Measurements from ENCODE around the gene PCNX2. TPM values are rescaled to one million over a fixed set of nuclear protein-coding genes. Genes with fewer than 3 reads are reported as not detected.

The PCNX2 gene
- total RNA-seq, 1 experiment from 2014 or later = 15.3 TPM

GRCh38 chr1:233326319-233326718, 30.8 kb upstream of the PCNX2 start:
- H3K36me3 ChIP-seq (ENCODE audit: control insufficient read depth in 1 of 2, insufficient read depth in 2 of 2, low read length in 2 of 2) = no peaks in the 10 kb centered on the region
- no peak overlapping the region for H3K27ac ChIP-seq (ENCODE audit: low read depth, low read length)
- no peaks in the 10 kb centered on the region for H3K9me2 ChIP-seq (ENCODE audit: insufficient read depth)
- CTCF ChIA-PET = no interaction called here
- intact Hi-C loops (cut with micrococcal nuclease) = no loop called here
- H3K4me1 ChIP-seq (ENCODE audit: control insufficient read depth in 1 of 2, insufficient read depth in 2 of 2, low read length in 2 of 2) = peaks cover 9 to 20% of the 10 kb centered on the region in 2 experiments
- H3K9me3 ChIP-seq (ENCODE audit: control insufficient read depth in 1 of 2, insufficient read depth in 1 of 2, low read depth in 1 of 2, low read length in 2 of 2) = no peaks in the 10 kb centered on the region
- H3K27me3 ChIP-seq (ENCODE audit: insufficient read depth, low read length) = no peaks in the 10 kb centered on the region
- H3K79me2 ChIP-seq (ENCODE audit: insufficient read depth, low read length) = peaks cover 28% of the 10 kb centered on the region
- no peaks in the 10 kb centered on the region for H4K20me1 ChIP-seq (ENCODE audit: insufficient read depth)
- RAD21 ChIA-PET (ENCODE audit: low non-redundant PET in 1 of 2, low total read pairs in 2 of 2, uncharacterized antibody in 2 of 2, unreplicated experiment in 2 of 2) = no interaction called here
- TF ChIP-seq SIN3A (IDR thresholded peaks at IDR 0.05; ENCODE audit: low read depth) = no peak
- TF ChIP-seq CBX3 (IDR thresholded peaks at IDR 0.05; ENCODE audit: low read depth) = no peak
- TF ChIP-seq MAX (IDR thresholded peaks at IDR 0.05) = no peak
- no peak for TF ChIP-seq TCF7L2 (IDR thresholded peaks at IDR 0.05; ENCODE audit: borderline replicate concordance, extremely low read depth, insufficient read depth, insufficient read length)
- no peak overlapping the region for H3K9ac ChIP-seq (ENCODE audit: low read length)
- H3K4me3 ChIP-seq (replicated peaks in 1 of 2; ENCODE audit: low read depth in 1 of 2, low read length in 2 of 2) = peak overlapping the region; percentile 54 to 59; a peak in 3 of 4 replicates
- BruUV-seq (replicated peaks) = no TSS peak
- H3K4me2 ChIP-seq (ENCODE audit: low read length) = peak overlapping the region; percentile 91
- ATAC-seq (no peak), DNase-seq (ENCODE audit: low read depth, low spot score) (no peak)
- POLR2A ChIA-PET = no interaction called here
- peak overlapping the region; percentile 94 for H2AFZ ChIP-seq (ENCODE audit: low read depth, low read length, poor library complexity, severe bottlenecking)

GRCh38 chr1:233323718-233324117, 28.2 kb upstream of the PCNX2 start:
- Histone ChIP-seq H3K9me3 (ENCODE audit: control insufficient read depth in 1 of 2, insufficient read depth in 1 of 2, low read depth in 1 of 2, low read length in 2 of 2) (no peaks in the 10 kb centered on the region), H3K36me3 (ENCODE audit: control insufficient read depth in 1 of 2, insufficient read depth in 2 of 2, low read length in 2 of 2) (no peaks in the 10 kb centered on the region), H3K9ac (ENCODE audit: low read length) (no peak overlapping the region), H3K4me3 (replicated peaks in 1 of 2; ENCODE audit: low read depth in 1 of 2, low read length in 2 of 2) (no peak overlapping the region), H3K4me2 (ENCODE audit: low read length) (no peak overlapping the region), H3K9me2 (ENCODE audit: insufficient read depth) (no peaks in the 10 kb centered on the region), H4K20me1 (ENCODE audit: insufficient read depth) (no peaks in the 10 kb centered on the region), H3K79me2 (ENCODE audit: insufficient read depth, low read length) (peaks cover 3% of the 10 kb centered on the region), H3K27me3 (ENCODE audit: insufficient read depth, low read length) (no peaks in the 10 kb centered on the region), H2AFZ (ENCODE audit: low read depth, low read length, poor library complexity, severe bottlenecking) (no peak overlapping the region), H3K4me1 (ENCODE audit: control insufficient read depth in 1 of 2, insufficient read depth in 2 of 2, low read length in 2 of 2) (peaks cover 3 to 8% of the 10 kb centered on the region in 2 experiments; a peak in 2 of 4 replicates), H3K27ac (ENCODE audit: low read depth, low read length) (no peak overlapping the region)
- no TSS peak for BruUV-seq (replicated peaks)
- RAD21 ChIA-PET (ENCODE audit: low non-redundant PET in 1 of 2, low total read pairs in 2 of 2, uncharacterized antibody in 2 of 2, unreplicated experiment in 2 of 2) = no interaction called here
- POLR2A ChIA-PET = no interaction called here
- ATAC-seq (no peak), DNase-seq (ENCODE audit: low read depth, low spot score) (no peak)
- intact Hi-C loops (cut with micrococcal nuclease) = no loop called here
- no peak for TF ChIP-seq EZH2phosphoT487 (IDR thresholded peaks at IDR 0.05; ENCODE audit: borderline replicate concordance)
- TF ChIP-seq RAD21 (IDR thresholded peaks at IDR 0.05; ENCODE audit: low read depth) = no peak
- TF ChIP-seq ATF3 (IDR thresholded peaks at IDR 0.05) = no peak
- no peak for TF ChIP-seq ELF1 (IDR thresholded peaks at IDR 0.05; ENCODE audit: borderline replicate concordance, low read depth)
- no peak for TF ChIP-seq TCF7L2 (IDR thresholded peaks at IDR 0.05; ENCODE audit: borderline replicate concordance, extremely low read depth, insufficient read depth, insufficient read length)
- TF ChIP-seq SRF (IDR thresholded peaks at IDR 0.05; ENCODE audit: low read depth) = no peak
- no peak for TF ChIP-seq EZH2 (IDR thresholded peaks at IDR 0.05)
- no peak for TF ChIP-seq ZBTB33 (IDR thresholded peaks at IDR 0.05; ENCODE audit: extremely low read depth, insufficient replicate concordance, low read length)
- CTCF ChIA-PET = no interaction called here

Measured in HCT116 (cell line).